ENCODE measurements around the gene CLSTN2.

- TF ChIP-seq, protein P1, sequence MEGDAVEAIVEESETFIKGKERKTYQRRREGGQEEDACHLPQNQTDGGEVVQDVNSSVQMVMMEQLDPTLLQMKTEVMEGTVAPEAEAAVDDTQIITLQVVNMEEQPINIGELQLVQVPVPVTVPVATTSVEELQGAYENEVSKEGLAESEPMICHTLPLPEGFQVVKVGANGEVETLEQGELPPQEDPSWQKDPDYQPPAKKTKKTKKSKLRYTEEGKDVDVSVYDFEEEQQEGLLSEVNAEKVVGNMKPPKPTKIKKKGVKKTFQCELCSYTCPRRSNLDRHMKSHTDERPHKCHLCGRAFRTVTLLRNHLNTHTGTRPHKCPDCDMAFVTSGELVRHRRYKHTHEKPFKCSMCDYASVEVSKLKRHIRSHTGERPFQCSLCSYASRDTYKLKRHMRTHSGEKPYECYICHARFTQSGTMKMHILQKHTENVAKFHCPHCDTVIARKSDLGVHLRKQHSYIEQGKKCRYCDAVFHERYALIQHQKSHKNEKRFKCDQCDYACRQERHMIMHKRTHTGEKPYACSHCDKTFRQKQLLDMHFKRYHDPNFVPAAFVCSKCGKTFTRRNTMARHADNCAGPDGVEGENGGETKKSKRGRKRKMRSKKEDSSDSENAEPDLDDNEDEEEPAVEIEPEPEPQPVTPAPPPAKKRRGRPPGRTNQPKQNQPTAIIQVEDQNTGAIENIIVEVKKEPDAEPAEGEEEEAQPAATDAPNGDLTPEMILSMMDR (IDR thresholded peaks at IDR 0.05; ENCODE audit: low read depth, low read length, poor library complexity, severe bottlenecking): no peak
- TF ChIP-seq EZH2phosphoT487 (IDR thresholded peaks at IDR 0.05; ENCODE audit: borderline replicate concordance, low read length): no peak
Measured at GRCh38 chr3:140247775-140248174, 312.8 kb downstream of the CLSTN2 start.

Data from DOHH2 (cell line).